ENCODE measurements around the gene LRRC39. TPM values are rescaled to one million over a fixed set of nuclear protein-coding genes. Genes with fewer than 3 reads are reported as not detected.

The LRRC39 gene
- total and polyA plus RNA-seq, 3 experiments from 2014 or later, result 0.53 TPM; not detected in 1

GRCh38 chr1:100130552-100131077 is 47.4 kb downstream of the LRRC39 start:
- no peaks in the 10 kb centered on the region for H3K9me3 ChIP-seq (ENCODE audit: low read length)
- ChIA-PET CTCF (no interaction called here), POLR2A (no interaction called here)
- Mint-ChIP-seq H3K4me3 (peak overlapping the region in 1 of 7 donors; percentile 79), H3K36me3 (peaks cover 0 to 18% (median 6%) of the 10 kb centered on the region in 3 donors), H3K27me3 (no peaks in the 10 kb centered on the region), H3K4me1 (peaks cover 35 to 51% (median 44%) of the 10 kb centered on the region in 3 donors), H3K9me3 (no peaks in the 10 kb centered on the region), H3K27ac (no peak overlapping the region)
- H3K27me3 ChIP-seq (ENCODE audit: insufficient read depth, low read length, poor library complexity, severe bottlenecking), result no peaks in the 10 kb centered on the region
- no peak for DNase-seq
- H3K36me3 ChIP-seq (ENCODE audit: insufficient read depth, low read length), result no peaks in the 10 kb centered on the region
- peak overlapping the region; percentile 39 for H3K27ac ChIP-seq (ENCODE audit: low read depth, low read length)
- H3K4me3 ChIP-seq (ENCODE audit: low read length), result no peak overlapping the region
- peaks cover 25% of the 10 kb centered on the region for H3K4me1 ChIP-seq (ENCODE audit: insufficient read depth, low read length)

GRCh38 chr1:100127226-100127625 is 50.8 kb downstream of the LRRC39 start:
- H3K4me3 Mint-ChIP-seq, result no peak overlapping the region
- no peaks in the 10 kb centered on the region for H3K27me3 Mint-ChIP-seq
- POLR2A ChIA-PET, result no interaction called here
- peaks cover 9 to 18% (median 14%) of the 10 kb centered on the region in 3 donors for H3K4me1 Mint-ChIP-seq
- H3K27ac ChIP-seq (ENCODE audit: low read depth, low read length), result no peak overlapping the region
- H3K36me3 Mint-ChIP-seq, result peaks cover 0 to 12% (median 6%) of the 10 kb centered on the region in 3 donors
- no peaks in the 10 kb centered on the region for H3K9me3 ChIP-seq (ENCODE audit: low read length)
- no peak for DNase-seq
- peaks cover 6% of the 10 kb centered on the region for H3K4me1 ChIP-seq (ENCODE audit: insufficient read depth, low read length)
- H3K9me3 Mint-ChIP-seq, result no peaks in the 10 kb centered on the region
- H3K4me3 ChIP-seq (ENCODE audit: low read length), result no peak overlapping the region
- H3K27me3 ChIP-seq (ENCODE audit: insufficient read depth, low read length, poor library complexity, severe bottlenecking), result no peaks in the 10 kb centered on the region
- H3K36me3 ChIP-seq (ENCODE audit: insufficient read depth, low read length), result no peaks in the 10 kb centered on the region
- peak overlapping the region in 1 of 8 donors; percentile 9 for H3K27ac Mint-ChIP-seq
- CTCF ChIA-PET, result no interaction called here

GRCh38 chr1:100122177-100122576 is 55.9 kb downstream of the LRRC39 start:
- Mint-ChIP-seq H3K27me3 (no peaks in the 10 kb centered on the region), H3K36me3 (peaks cover 6 to 32% (median 9%) of the 10 kb centered on the region in 3 donors), H3K4me1 (no peaks in the 10 kb centered on the region), H3K27ac (no peak overlapping the region), H3K4me3 (no peak overlapping the region), H3K9me3 (no peaks in the 10 kb centered on the region)
- H3K9me3 ChIP-seq (ENCODE audit: low read length), result no peaks in the 10 kb centered on the region
- H3K36me3 ChIP-seq (ENCODE audit: insufficient read depth, low read length), result no peaks in the 10 kb centered on the region
- H3K4me3 ChIP-seq (ENCODE audit: low read length), result no peak overlapping the region
- no peaks in the 10 kb centered on the region for H3K27me3 ChIP-seq (ENCODE audit: insufficient read depth, low read length, poor library complexity, severe bottlenecking)
- DNase-seq, result no peak
- CTCF ChIA-PET, result no interaction called here
- POLR2A ChIA-PET, result no interaction called here
- no peaks in the 10 kb centered on the region for H3K4me1 ChIP-seq (ENCODE audit: insufficient read depth, low read length)
- no peak overlapping the region for H3K27ac ChIP-seq (ENCODE audit: low read depth, low read length)

- H3K4me1 ChIP-seq (ENCODE audit: insufficient read depth, low read length), result no peaks in the 10 kb centered on the region
- DNase-seq, result no peak
- Mint-ChIP-seq H3K4me3 (no peak overlapping the region), H3K36me3 (peaks cover 2 to 29% (median 10%) of the 10 kb centered on the region in 3 donors), H3K4me1 (no peaks in the 10 kb centered on the region), H3K27ac (no peak overlapping the region), H3K27me3 (no peaks in the 10 kb centered on the region), H3K9me3 (no peaks in the 10 kb centered on the region)
- ChIA-PET POLR2A (no interaction called here), CTCF (no interaction called here)
- no peaks in the 10 kb centered on the region for H3K9me3 ChIP-seq (ENCODE audit: low read length)
- H3K4me3 ChIP-seq (ENCODE audit: low read length), result no peak overlapping the region
- no peaks in the 10 kb centered on the region for H3K36me3 ChIP-seq (ENCODE audit: insufficient read depth, low read length)
- no peaks in the 10 kb centered on the region for H3K27me3 ChIP-seq (ENCODE audit: insufficient read depth, low read length, poor library complexity, severe bottlenecking)
- no peak overlapping the region for H3K27ac ChIP-seq (ENCODE audit: low read depth, low read length)
Observed at GRCh38 chr1:100115524-100115923, 62.5 kb downstream of the LRRC39 start.

GRCh38 chr1:100109554-100110066 is 68.4 kb downstream of the LRRC39 start:
- Mint-ChIP-seq H3K27ac (no peak overlapping the region), H3K27me3 (no peaks in the 10 kb centered on the region), H3K36me3 (peaks cover 4 to 37% (median 12%) of the 10 kb centered on the region in 3 donors), H3K4me3 (no peak overlapping the region), H3K4me1 (peaks cover 0 to 7% (median 4%) of the 10 kb centered on the region in 3 donors), H3K9me3 (no peaks in the 10 kb centered on the region)
- Histone ChIP-seq H3K4me1 (ENCODE audit: insufficient read depth, low read length) (no peaks in the 10 kb centered on the region), H3K4me3 (ENCODE audit: low read length) (no peak overlapping the region), H3K27ac (ENCODE audit: low read depth, low read length) (no peak overlapping the region), H3K36me3 (ENCODE audit: insufficient read depth, low read length) (no peaks in the 10 kb centered on the region), H3K27me3 (ENCODE audit: insufficient read depth, low read length, poor library complexity, severe bottlenecking) (no peaks in the 10 kb centered on the region), H3K9me3 (ENCODE audit: low read length) (no peaks in the 10 kb centered on the region)
- CTCF ChIA-PET, result no interaction called here
- POLR2A ChIA-PET, result no interaction called here
- DNase-seq, result no peak

- CTCF ChIA-PET, result no interaction called here
- Mint-ChIP-seq H3K4me1 (peaks cover 0 to 7% (median 4%) of the 10 kb centered on the region in 3 donors), H3K27ac (no peak overlapping the region), H3K27me3 (no peaks in the 10 kb centered on the region), H3K9me3 (no peaks in the 10 kb centered on the region), H3K36me3 (peaks cover 8 to 47% (median 22%) of the 10 kb centered on the region in 3 donors), H3K4me3 (no peak overlapping the region)
- no peak overlapping the region for H3K4me3 ChIP-seq (ENCODE audit: low read length)
- no peaks in the 10 kb centered on the region for H3K27me3 ChIP-seq (ENCODE audit: insufficient read depth, low read length, poor library complexity, severe bottlenecking)
- no peak for DNase-seq
- no peaks in the 10 kb centered on the region for H3K4me1 ChIP-seq (ENCODE audit: insufficient read depth, low read length)
- H3K27ac ChIP-seq (ENCODE audit: low read depth, low read length), result no peak overlapping the region
- H3K36me3 ChIP-seq (ENCODE audit: insufficient read depth, low read length), result peaks cover 4% of the 10 kb centered on the region
- no peaks in the 10 kb centered on the region for H3K9me3 ChIP-seq (ENCODE audit: low read length)
- POLR2A ChIA-PET, result no interaction called here
Observed at GRCh38 chr1:100107696-100108095, 70.4 kb downstream of the LRRC39 start.

GRCh38 chr1:100101564-100101963 is 76.5 kb downstream of the LRRC39 start:
- H3K9me3 Mint-ChIP-seq, result no peaks in the 10 kb centered on the region
- peaks cover 4% of the 10 kb centered on the region for H3K36me3 ChIP-seq (ENCODE audit: insufficient read depth, low read length)
- no peaks in the 10 kb centered on the region for H3K4me1 ChIP-seq (ENCODE audit: insufficient read depth, low read length)
- peaks cover 16 to 64% (median 25%) of the 10 kb centered on the region in 3 donors for H3K36me3 Mint-ChIP-seq
- ChIA-PET CTCF (no interaction called here), POLR2A (no interaction called here)
- DNase-seq, result no peak
- no peaks in the 10 kb centered on the region for H3K27me3 Mint-ChIP-seq
- H3K9me3 ChIP-seq (ENCODE audit: low read length), result no peaks in the 10 kb centered on the region
- H3K4me1 Mint-ChIP-seq, result no peaks in the 10 kb centered on the region
- H3K27ac Mint-ChIP-seq, result no peak overlapping the region
- H3K27ac ChIP-seq (ENCODE audit: low read depth, low read length), result no peak overlapping the region
- H3K27me3 ChIP-seq (ENCODE audit: insufficient read depth, low read length, poor library complexity, severe bottlenecking), result no peaks in the 10 kb centered on the region
- no peak overlapping the region for H3K4me3 ChIP-seq (ENCODE audit: low read length)
- no peak overlapping the region for H3K4me3 Mint-ChIP-seq

- Histone ChIP-seq H3K27ac (ENCODE audit: low read depth, low read length) (no peak overlapping the region), H3K27me3 (ENCODE audit: insufficient read depth, low read length, poor library complexity, severe bottlenecking) (no peaks in the 10 kb centered on the region), H3K4me1 (ENCODE audit: insufficient read depth, low read length) (no peaks in the 10 kb centered on the region), H3K36me3 (ENCODE audit: insufficient read depth, low read length) (peaks cover 4% of the 10 kb centered on the region), H3K4me3 (ENCODE audit: low read length) (no peak overlapping the region), H3K9me3 (ENCODE audit: low read length) (no peaks in the 10 kb centered on the region)
- DNase-seq, result no peak
- no peaks in the 10 kb centered on the region for H3K27me3 Mint-ChIP-seq
- H3K27ac Mint-ChIP-seq, result no peak overlapping the region
- no peaks in the 10 kb centered on the region for H3K9me3 Mint-ChIP-seq
- no peak overlapping the region for H3K4me3 Mint-ChIP-seq
- H3K36me3 Mint-ChIP-seq, result peaks cover 21 to 61% (median 27%) of the 10 kb centered on the region in 3 donors
- no peaks in the 10 kb centered on the region for H3K4me1 Mint-ChIP-seq
- CTCF ChIA-PET, result no interaction called here
- POLR2A ChIA-PET, result no interaction called here
Observed at GRCh38 chr1:100100202-100100601, 77.9 kb downstream of the LRRC39 start.

Measured in CD8-positive, alpha-beta memory T cell (primary cell).